SIG-M5 treated with dmso at 0.1 percent for 504 hours (cell line): ENCODE data around the gene CEP295NL.

Source experiments
- DNase-seq: peaks from one replicate; lab custom pipeline; 2025; ENCODE audit not compliant: unreplicated experiment; lab: John Stamatoyannopoulos, UW

CEP295NL gene

GRCh38 chr17:78840780-78841611, 62.0 kb downstream of the CEP295NL start, which contains the start of gene USP36:
Gene USP36 (minus strand): TSS chr17:78840814. CDS start chr17:78836363, 4,451 bp downstream.
- DNase-seq, result peak; percentile 97
